NCI-H1417 (cell line): ENCODE measurements around the gene MTMR3.
"Not testable (repeated sequence)": the region's sequence is repeated elsewhere in the genome, so short reads cannot be mapped to it uniquely, and the experiment has no call there.

Experiments used
- DNase-seq, 3 experiments: peaks; one replicate each; lab custom pipeline; 2025; lab: John Stamatoyannopoulos, UW

Gene MTMR3

GRCh38 chr22:29967461-29967860 lies 84.5 kb downstream of the MTMR3 start:
- DNase-seq: no peak

GRCh38 chr22:29971607-29972006 lies 88.6 kb downstream of the MTMR3 start:
- DNase-seq: peak in 1 of 3 experiments; percentile 62

GRCh38 chr22:29972121-29972520 lies 89.1 kb downstream of the MTMR3 start:
- no peak for DNase-seq

GRCh38 chr22:29973269-29973668 lies 90.3 kb downstream of the MTMR3 start:
- no peak for DNase-seq

GRCh38 chr22:29973680-29974079 lies 90.7 kb downstream of the MTMR3 start:
- DNase-seq: not testable (repeated sequence)

GRCh38 chr22:29975494-29975893 lies 92.5 kb downstream of the MTMR3 start:
- DNase-seq: no peak

- DNase-seq: no peak
These were observed 94.1 kb downstream of the MTMR3 start for GRCh38 chr22:29977107-29977506.

- DNase-seq: peak in 1 of 3 experiments; percentile 83
These were observed 96.9 kb downstream of the MTMR3 start for GRCh38 chr22:29979777-29980321.

GRCh38 chr22:29983296-29983917 lies 100.4 kb downstream of the MTMR3 start:
- DNase-seq: no peak

GRCh38 chr22:29985912-29986311 lies 102.9 kb downstream of the MTMR3 start:
- DNase-seq: no peak

GRCh38 chr22:29987137-29987536 lies 104.2 kb downstream of the MTMR3 start:
- DNase-seq: no peak

GRCh38 chr22:29988719-29989118 lies 105.7 kb downstream of the MTMR3 start:
- no peak for DNase-seq

GRCh38 chr22:29989446-29989845 lies 106.5 kb downstream of the MTMR3 start:
- DNase-seq: no peak

GRCh38 chr22:29992341-29993275 lies 109.6 kb downstream of the MTMR3 start:
- peak in 2 of 3 experiments; percentile 1 to 7 for DNase-seq

GRCh38 chr22:29994027-29994715 lies 111.2 kb downstream of the MTMR3 start:
- peak in 1 of 3 experiments; percentile 1 for DNase-seq

- DNase-seq: no peak
These were observed 112.0 kb downstream of the MTMR3 start for GRCh38 chr22:29994943-29995342.

GRCh38 chr22:29997107-29997506 lies 114.1 kb downstream of the MTMR3 start:
- no peak for DNase-seq

- no peak for DNase-seq
These were observed 114.5 kb downstream of the MTMR3 start for GRCh38 chr22:29997516-29997915.

GRCh38 chr22:29998627-29999384 lies 115.8 kb downstream of the MTMR3 start:
- peak in 1 of 3 experiments; percentile 28 for DNase-seq

- no peak for DNase-seq
These were observed 117.6 kb downstream of the MTMR3 start for GRCh38 chr22:30000566-30000965.

- no peak for DNase-seq
These were observed 118.5 kb downstream of the MTMR3 start for GRCh38 chr22:30001459-30001858.
